Esophagus squamous epithelium (tissue), 4 donors: ENCODE data around the gene GNG12.

ENCODE experiments used
- CTCF ChIP-seq, 6 experiments: fragments of 450-650 bp in 4 of 6; fragments of 200-600 bp in 2 of 6; sonication (generic) in 2 of 6; IDR thresholded peaks; one replicate each; pipeline ENCODE4 v1.5.1; 2016 to 2019; ENCODE audit warnings: antibody characterized with exemption in 6 of 6, mild to moderate bottlenecking in 4 of 6, moderate library complexity in 4 of 6
- POLR2A ChIP-seq, 4 donors: fragments of 450-650 bp; IDR thresholded peaks; one replicate each; pipeline ENCODE4 v1.6.1; 2017; ENCODE audit warnings: antibody characterized with exemption in 4 of 4, mild to moderate bottlenecking in 4 of 4, moderate library complexity in 3 of 4

GRCh38 chr1:67683316-67683715 is 150.0 kb downstream of the GNG12 start:
- TF ChIP-seq CTCF (IDR thresholded peaks at IDR 0.05), result no peak
- no peak for TF ChIP-seq POLR2A (IDR thresholded peaks at IDR 0.05)
